MM.1S (cell line): ENCODE measurements around the gene TTC34.

ENCODE experiments used
- EZH2 ChIP-seq: fragments of 300-600 bp; sonication (generic); optimal IDR thresholded peaks from 2 replicates; pipeline ENCODE3; 2017; ENCODE audit warnings: low read depth, mild to moderate bottlenecking, antibody characterized with exemption, low read length, mixed read lengths
- TF ChIP-seq, protein P1 (sequence below): fragments of 300-600 bp; sonication (generic); IDR thresholded peaks from 2 replicates; pipeline ENCODE4 v1.5.1; 2016; ENCODE audit warnings: antibody characterized with exemption, low read length, mixed read lengths

DNA sequence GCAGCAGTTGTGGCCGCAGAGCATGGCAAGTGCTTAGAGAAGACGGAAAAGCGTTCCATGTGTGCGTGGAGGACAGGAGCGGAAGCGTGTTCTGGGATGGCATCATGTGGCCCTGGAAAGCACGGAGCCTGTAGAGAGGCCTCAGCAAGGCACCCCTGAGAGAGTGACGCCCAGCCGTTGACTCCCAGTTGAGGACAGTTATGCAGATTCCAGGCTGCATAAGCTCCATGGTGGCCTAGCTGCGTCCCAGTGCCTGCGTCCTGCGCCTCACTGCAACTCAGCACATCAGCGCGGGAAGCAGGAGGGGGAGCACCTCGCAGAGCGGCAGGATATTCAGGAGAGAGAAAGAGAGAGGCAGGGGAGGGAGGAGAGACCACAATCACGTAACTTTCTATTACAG is 49.0 kb upstream of the TTC34 start:
- TF ChIP-seq, protein P1, sequence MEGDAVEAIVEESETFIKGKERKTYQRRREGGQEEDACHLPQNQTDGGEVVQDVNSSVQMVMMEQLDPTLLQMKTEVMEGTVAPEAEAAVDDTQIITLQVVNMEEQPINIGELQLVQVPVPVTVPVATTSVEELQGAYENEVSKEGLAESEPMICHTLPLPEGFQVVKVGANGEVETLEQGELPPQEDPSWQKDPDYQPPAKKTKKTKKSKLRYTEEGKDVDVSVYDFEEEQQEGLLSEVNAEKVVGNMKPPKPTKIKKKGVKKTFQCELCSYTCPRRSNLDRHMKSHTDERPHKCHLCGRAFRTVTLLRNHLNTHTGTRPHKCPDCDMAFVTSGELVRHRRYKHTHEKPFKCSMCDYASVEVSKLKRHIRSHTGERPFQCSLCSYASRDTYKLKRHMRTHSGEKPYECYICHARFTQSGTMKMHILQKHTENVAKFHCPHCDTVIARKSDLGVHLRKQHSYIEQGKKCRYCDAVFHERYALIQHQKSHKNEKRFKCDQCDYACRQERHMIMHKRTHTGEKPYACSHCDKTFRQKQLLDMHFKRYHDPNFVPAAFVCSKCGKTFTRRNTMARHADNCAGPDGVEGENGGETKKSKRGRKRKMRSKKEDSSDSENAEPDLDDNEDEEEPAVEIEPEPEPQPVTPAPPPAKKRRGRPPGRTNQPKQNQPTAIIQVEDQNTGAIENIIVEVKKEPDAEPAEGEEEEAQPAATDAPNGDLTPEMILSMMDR, result no peak
- no peak for TF ChIP-seq EZH2
